ENCODE results near the gene CROCC2.

Gene CROCC2

DNA sequence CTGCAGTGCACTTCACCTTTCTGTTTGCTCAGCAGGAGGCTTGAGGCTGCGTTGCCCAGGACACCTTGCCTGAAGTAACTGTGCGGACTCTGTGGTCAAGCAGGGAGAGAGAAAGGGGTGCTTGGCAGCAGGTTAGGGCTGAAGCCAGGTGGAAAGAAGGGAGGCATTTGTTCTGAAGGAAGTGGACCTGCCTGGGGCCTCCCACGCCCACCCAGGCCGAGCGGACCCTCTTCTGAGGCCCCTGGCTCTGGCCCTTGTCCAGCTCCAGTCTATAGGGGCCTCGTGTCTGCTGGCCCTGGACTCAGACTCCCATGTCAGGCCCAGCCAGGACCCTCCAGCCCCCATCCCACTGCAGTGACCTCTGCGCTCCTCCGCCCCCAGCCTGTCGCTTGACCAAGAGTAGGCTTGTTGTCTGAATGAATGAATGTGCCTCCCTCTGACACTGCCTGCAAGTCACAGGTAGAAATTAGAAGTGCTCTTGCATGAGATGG is 94.7 kb downstream of the CROCC2 start:
- DNase-seq (ENCODE audit: low spot score): no peak

DNA sequence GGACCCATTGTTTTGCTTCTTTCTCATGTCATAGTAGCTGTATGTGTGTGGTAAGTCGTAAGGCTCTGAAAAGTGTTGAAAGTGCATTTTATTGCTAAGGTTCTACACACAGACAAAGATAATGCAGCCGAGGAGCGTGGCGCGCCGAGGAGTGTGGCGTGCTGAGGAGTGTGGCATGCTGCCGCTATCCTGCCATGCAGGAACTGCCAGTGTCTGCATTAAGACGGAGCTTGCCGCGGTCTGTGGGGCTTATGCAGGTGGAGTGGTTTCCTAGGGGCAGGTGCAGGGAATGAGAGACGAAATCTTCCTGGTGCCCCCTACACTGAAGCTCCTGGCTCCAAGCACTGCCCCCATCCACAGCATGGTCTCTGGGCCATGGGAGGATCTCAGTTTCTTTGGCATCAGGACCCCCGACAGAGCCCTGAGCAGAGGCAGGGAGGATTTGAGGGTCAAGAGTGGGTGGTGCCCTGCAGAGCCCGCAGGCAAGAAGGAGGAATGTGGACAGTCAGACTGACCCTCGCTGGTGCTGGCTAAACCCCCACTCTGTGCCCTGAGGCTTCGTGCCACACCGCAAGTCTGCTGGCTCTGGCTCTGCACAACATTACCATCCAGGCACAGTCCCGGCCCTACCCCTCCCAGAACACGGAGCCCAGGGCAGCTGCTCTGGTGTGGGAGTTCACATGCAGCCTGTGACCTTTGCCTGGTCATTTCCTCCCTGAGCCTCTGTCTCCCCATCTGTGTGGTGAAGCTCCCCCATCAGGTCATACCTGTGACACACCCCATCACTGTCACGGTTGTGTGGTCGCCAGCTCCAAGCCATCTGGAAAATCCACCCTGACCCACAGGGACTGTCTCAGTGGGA is 95.5 kb downstream of the CROCC2 start:
- no peak for DNase-seq (ENCODE audit: low spot score)

DNA sequence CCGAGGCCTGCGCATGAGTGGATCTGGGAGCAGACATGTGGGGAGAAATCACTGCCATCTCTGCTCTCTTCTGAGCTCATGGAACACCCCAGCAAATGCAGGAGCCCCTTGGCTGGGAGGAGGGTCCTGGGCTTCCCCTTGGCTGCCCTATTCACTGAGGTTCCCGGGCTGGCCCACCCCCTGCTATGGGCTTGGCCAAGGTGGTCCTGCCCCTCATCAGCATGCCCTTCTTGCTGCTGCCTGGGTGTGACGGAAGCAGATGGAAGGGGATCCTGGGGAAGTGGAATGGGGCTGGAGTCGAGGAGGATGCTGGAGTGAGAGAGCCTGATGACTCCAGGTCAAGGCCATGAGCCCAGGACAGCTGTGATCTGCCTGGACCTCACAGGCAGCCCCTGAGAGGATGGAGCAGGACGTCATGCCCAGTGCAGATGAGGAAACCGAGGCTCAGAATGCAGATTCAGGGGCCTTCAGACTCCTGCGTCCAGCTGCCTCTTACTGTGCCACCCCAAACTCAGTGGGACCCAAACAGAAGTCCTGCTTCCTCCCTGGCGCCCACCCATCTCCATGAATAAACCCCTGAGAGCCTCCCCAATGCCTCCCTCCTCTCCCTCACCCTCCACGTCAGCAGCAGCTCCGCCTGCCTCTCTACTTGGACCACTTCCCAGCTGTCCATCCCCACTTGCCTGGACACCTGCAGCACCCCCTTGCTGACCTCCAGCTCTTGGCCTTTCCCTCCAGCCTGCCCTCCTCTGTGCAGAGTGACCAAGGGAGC is 96.3 kb downstream of the CROCC2 start:
- DNase-seq (ENCODE audit: low spot score): no peak

DNA sequence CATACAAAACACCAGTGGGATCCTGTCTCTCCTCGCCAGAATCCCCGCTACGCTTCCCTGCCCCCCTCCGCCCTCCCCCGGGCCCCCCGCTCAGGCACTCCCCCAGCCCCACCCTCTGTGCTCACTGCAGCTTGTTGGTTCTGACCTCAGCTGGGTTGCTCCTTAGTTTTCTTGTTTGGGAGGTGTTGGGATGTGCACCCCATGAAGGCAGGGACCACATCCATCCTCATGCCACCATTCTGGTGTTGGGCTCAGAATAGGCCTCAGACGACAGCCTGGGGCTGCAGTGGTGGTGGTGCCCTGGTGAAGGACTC is 96.9 kb downstream of the CROCC2 start:
- DNase-seq (ENCODE audit: low spot score): no peak

DNA sequence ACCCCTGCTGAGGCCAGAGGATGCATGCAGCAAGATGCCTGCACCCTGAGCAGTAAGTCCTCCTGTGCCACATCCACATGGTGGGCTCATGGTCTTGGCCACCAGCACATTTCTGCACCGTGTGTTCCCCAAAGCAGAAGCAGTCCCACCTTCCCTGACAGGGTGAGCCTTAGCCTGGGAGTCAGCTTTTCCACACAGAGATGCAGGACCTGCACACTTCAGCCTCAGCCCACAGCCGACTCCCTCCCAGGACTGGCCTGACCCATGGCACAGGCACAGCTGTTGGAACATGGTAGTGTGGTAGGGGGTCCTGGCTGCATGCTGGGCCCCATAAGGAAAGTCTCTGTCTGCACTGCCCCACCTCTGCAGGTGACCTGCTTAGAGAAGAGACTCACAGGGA is 97.2 kb downstream of the CROCC2 start:
- no peak for DNase-seq (ENCODE audit: low spot score)

DNA sequence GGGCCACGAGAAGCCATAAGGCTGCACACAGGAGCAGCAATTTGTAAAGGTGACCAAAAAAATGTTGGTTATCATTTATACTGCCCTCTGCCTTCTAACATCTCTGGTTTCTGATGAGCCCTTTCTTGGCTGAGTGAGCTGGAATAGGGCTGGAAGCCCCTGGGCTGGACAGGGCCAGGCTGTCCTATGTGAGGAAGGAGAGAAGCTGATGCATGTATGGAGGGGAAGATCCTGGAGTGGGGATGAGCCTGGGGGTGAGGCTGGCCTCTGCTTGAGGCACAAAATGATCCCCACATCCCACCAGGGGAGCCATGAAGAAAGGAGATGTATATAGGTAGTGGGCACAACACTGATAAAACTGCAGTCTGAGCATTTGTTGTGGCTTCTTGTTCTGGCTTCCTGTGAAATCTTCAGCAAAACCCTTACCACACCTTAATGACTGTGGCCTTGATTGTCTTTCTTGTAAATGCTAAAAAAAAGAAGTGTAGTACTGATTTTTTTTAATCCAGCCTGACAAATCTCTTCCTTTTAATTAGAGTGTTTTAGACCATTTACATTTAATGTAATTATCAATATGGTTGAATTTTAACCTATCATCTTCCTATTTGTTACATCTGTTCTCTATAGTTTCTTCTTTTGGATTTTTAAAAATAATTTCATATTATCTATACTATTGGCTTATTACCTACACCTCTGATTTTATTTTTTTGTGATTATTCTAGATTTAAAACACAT is 97.9 kb downstream of the CROCC2 start:
- no peak for DNase-seq (ENCODE audit: low spot score)

DNA sequence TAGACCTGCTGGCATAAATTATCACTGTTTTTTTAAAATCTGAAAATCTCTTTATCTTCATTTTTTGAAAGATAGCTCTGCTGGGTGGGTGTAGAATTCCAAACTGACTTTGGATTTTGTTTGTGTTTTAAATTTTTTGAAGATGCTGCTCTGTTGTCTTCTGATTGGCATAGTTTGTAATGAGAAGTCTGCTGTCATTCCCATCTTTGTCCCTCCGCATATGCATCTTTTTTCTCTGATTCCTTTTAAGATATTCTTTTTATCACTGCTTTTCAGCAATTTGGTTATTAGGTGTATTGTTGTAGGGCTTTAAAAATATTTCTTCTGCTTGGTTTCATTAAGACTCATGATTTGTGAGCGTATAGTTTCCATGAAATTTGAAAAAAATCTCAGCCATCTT is 99.4 kb downstream of the CROCC2 start:
- DNase-seq (ENCODE audit: low spot score): no peak

DNA sequence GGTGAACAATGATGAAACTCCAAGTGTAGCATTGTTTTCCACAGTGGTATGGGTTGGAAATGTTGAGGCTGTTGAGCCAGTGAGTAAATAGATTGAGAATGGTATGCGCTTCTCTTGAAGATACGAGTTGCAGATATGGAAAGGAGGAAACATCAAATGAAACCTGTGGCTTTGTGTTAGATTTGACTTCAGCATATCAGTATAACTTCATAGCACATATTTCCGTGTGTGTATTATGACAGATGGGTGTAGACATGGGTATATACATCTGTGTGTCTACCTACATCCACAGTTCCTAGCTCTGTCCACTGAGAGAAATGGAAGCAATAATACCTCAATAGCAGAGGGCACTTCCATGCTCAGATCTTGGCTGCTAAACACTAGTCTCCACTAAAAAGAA is 100.3 kb downstream of the CROCC2 start:
- DNase-seq (ENCODE audit: low spot score): no peak

DNA sequence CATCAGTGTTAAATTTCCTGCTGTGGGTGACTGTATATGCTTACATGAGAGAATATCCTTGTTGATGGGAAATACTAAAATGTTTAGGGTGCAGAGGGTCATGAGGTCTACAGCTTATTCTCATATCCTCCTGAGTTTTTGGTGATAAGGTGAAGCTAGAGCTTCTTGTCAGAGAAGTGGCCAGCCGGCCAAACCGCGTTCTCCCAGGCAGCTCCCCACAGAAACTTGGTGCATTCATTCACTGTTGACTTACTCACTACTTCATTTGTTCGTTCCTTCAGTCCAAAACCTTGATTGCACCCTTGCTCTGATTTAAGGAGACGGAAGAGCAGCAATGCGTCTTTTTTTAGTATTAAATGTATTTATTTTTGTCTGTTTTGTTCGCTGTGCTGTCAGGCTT is 101.0 kb downstream of the CROCC2 start:
- DNase-seq (ENCODE audit: low spot score): no peak

DNA sequence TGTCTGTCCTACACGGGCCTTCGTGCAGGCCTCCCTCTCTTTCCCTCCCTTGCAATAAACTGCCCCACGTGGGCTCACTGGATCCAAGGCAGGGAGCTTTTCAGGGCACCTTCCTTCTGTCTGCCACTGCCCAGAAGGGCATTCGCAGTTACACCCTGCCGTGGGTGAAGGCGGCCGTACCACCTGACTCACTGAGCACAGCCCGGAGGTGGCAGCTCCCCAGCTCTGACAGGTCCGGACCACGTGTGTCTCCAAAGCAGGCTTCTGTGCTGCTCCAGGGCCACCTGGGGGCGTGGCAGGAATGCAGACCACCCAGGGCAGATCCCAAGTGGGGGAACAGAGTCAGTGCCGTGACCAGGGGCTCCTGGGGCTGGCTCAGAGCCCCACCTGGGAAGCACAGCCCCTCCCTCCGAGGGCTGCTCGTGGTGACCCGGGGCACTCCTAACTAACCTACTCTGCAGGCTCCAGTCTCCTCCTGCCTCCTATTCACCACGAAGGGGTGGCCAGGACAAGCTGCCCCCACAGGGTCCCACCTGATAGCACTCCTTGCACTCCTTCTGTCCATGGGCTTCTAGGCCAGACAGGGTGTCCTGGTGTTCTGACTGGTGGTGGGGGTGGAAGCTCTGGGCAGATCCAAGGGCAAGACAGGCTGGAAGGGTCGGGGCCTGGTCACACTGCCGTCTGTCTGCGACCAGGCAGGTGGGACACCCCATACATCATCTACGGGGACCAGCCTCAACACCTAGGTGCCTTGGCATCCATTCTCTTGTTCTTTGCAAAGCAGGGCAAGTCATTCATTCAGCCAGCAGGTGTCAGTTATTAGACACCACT is 102.0 kb downstream of the CROCC2 start:
- DNase-seq (ENCODE audit: low spot score): no peak

DNA sequence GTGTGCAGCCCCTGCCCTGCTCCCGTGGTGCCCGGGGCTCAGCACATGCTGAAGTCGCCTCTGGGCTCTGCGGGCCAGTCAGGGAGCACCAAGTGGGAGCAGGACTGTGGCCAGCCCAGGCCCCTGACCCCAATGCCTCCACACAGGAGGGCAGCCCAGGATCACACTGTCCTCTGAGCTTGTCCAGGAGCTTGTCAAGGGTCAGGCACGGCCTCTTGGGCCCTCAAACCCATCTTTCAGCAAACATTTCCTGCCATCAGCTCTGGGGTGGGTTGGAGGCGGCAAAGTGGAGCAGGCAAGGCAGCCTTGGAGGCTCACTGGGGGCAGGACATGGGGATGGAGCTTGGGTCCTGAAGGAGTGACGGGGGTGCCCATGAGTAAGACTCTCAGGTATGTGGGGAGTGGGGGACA is 102.6 kb downstream of the CROCC2 start:
- no peak for DNase-seq (ENCODE audit: low spot score)

DNA sequence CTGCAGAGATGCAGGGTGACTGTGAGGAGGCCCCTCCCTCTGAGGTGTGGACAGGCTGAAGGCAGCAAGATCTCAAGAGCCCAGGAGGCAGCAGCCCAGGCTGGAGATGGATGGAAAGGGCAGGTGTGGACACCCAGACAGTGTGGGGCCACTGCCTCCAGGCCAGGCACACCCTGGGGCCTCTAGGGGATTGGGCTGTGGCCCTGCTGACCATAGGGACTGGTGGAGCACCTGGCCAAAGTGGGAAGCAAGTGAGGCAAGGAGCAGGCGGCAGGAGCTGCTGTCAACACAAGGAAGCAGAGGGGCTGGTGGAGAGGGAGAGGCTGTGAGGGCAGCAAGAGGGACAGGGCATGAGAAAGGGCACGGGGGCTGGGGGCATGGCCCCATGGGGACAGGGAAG is 103.1 kb downstream of the CROCC2 start:
- no peak for DNase-seq (ENCODE audit: low spot score)

DNA sequence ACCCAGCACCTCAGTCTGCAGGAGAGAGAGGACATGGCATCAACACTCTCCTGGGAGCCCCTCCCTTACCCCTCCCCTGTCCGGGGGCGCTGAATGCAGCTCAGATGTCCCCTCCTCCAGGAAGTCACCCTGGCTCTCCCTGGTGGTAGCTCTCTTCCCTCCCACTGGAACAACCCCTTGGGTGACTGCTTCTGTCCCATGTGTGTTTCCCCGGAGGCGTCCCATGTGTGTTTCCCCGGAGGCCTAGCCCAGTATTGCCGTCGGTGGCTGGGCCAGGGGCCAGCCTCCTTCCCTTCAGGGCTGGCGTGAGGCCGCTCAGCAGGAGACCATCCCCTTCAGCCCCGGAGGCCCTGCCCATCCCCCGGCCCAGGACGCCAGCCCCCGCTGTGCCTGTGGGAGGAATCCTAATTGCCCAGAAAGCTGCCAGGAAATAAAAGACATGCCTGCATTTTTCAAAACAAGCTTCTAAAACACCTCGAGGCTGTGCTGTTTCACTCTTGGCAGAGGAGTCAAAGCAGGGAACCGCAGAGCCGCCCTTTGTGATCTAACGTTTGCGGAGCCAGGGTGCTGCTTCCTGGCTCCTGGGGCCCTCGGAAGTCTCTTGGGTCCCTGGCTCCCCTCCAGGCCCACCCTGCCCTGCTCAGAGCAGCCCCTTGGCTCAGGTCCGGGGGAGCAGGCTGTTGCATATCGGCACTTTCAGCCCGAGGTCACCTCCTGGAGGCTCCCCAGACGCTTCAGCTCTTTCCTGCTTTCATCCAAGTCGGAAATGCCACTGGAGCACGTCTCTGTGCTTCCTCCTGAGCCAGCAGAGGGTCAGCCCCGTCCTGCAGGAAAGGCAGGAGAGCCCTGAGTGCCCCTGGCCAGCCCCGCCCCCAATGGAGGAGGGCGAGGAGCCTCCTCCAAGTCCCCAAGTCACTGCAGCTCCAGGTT is 103.7 kb downstream of the CROCC2 start:
- DNase-seq (ENCODE audit: low spot score): no peak

DNA sequence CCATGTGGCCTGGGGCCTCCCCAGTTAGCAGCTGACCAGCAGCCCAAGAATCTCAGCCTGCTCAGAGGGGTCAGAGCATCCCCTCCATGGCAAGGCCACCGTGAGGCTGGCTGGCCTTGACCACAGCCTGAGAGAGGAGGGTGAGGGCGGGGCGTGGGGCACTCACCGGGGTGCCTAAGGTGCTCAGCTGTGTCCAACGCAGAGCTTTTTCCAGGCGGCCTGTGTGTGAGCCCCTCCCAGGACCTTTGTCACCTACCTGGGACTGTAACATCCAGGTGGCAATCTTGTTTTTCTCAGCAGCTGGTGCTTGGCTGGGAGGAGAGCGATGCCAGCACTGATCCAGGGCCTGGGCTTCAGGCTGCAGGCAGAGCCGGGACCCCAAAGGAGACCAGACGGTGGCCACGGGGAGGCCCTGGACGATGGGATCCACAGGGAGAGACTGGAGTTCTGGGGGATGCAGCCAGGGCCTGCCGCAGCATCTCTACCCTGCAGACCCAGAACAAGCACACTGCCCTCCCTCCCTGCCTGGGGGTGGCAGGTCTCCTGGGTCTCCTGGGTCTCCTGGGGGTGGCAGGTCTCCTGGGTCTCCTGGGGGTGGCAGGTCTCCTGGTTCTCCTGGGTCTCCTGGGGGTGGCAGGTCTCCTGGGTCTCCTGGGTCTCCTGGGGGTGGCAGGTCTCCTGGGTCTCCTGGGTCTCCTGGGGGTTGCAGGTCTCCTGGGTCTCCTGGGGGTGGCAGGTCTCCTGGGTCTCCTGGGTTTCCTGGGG is 104.6 kb downstream of the CROCC2 start:
- DNase-seq (ENCODE audit: low spot score): no peak

DNA sequence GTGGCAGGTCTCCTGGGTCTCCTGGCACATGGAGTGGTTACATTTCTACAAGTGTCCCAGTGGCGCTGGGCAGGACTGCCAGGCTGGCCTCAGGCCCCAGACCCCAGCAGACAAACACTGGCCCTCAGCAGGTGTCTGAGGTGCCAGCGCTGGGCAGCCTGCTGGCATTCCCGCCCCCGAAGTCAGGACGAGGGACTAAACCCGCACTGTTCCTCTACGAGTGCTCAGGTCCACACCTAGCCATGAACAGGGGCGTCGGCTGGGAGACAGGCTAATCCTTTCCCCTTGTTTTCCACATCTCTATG is 105.1 kb downstream of the CROCC2 start:
- DNase-seq (ENCODE audit: low spot score): no peak

DNA sequence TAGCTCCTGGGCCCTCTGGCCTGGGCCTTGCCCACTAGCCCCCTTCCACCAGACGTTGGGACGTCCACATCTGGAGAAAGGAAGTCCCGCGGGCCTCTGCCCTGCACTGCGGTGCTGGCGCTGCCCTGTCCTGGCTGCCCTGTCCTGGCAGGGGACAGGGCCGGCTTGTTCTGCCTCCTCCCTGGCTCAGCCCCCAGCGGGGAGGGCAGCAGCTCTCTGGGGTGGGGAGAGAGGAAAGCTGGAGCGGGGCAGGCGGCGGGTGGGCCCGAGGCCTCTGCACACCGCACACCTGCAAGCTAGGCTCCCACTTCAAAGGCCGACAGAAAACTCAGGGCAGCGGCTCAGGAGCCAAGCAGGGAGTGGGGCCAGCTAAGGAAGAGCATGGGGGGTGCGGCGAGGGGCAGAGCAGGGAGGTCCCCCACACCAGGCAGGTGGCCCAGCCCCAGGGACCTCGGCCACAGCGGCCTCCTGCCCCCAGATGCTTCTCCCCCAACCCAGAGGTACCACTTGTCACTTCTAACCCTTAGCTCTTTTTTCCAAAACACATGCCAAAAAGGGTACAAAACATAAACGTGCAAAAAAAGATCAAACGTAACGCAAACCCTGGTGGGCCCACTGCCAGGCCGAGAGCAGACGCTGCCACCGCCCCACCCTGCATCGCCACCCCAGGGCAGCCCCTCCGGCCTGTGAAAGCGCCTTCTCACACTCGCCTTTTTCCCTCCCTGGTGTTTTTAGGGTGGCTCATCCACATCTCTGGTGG is 105.8 kb downstream of the CROCC2 start:
- DNase-seq (ENCODE audit: low spot score): no peak

DNA sequence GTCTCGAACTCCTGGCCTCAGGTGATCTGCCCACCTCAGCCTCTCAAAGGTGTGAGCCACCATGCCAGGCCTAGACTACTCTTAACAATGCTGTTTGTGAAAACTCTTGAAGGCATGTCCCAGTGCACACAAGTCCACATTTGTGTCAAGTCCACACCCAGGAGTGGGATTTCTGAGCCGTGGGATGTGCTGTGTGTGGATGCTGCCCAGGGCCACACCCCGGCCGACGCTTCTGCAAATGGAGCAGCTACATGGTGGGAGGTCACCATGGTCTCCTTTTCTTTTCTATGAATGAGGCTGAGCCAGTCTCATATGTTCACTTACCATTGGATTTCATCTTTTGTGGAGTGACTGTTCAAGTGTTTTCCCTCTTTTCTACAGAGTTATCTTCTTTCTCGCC is 108.1 kb downstream of the CROCC2 start:
- DNase-seq (ENCODE audit: low spot score): no peak

DNA sequence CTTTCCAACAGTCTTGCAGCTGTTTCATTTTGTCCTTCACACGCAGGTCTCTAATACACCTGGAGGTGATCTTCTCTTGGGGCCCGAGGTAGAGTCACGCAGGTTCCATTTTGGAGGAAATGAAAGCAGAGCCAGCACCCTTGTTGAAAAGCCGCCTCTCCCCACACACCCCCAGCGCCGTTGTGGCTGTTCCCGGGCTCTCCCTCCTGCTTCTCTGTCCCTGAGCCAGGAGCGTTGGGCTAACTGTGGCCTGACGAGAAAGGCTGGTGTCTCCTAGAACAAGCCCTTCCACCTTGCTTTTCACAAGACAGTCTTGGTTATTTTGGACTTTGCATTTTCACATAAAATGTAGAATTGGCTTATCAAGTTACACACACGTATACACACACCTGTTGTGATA is 108.6 kb downstream of the CROCC2 start:
- DNase-seq (ENCODE audit: low spot score): no peak

DNA sequence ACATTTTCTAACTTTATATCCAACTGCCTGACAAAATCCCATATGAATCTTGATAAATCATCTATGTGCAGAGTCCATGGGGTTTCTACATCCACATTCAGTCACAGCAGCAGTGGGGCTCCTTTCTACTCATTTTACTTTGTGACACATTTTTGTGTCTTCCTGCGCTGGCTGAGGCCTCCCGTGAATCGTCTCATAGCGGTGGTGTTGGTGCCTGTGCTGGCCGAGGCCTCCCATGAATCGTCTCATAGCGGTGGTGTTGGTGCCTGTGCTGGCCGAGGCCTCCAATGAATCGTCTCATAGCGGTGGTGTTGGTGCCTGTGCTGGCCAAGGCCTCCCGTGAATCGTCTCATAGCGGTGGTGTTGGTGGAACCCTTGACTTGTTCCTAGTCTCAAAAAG is 109.3 kb downstream of the CROCC2 start:
- DNase-seq (ENCODE audit: low spot score): no peak

Measured in NAMALWA (cell line).